ENCODE results near the gene MAMSTR.
"Not testable (repeated sequence)": the region's sequence is repeated elsewhere in the genome, so short reads cannot be mapped to it uniquely, and the experiment has no call there.

DNA sequence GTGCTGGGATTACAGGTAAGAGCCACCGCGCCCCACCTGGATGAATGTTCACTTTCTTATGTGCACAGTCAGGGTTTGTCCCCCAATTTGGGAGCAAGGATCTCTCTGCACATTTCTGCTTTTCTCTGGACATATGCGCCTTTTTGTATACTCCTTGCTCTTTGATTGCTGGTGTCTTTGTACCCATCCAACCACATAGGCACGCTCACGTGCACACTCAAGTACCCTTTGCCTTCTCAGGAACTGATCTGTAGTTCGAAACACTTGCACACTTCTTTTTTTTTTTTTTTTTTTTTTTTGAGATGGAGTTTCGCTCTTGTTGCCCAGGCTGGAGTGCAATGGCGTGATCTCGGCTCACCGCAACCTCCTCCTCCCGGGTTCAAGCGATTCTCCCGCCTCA is 1.4 kb downstream of the MAMSTR start:
- TF ChIP-seq, protein P1, sequence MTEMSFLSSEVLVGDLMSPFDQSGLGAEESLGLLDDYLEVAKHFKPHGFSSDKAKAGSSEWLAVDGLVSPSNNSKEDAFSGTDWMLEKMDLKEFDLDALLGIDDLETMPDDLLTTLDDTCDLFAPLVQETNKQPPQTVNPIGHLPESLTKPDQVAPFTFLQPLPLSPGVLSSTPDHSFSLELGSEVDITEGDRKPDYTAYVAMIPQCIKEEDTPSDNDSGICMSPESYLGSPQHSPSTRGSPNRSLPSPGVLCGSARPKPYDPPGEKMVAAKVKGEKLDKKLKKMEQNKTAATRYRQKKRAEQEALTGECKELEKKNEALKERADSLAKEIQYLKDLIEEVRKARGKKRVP (CRISPR knock-in tag; IDR thresholded peaks at IDR 0.05) = not testable (repeated sequence)
- TF ChIP-seq POLR2AphosphoS5 (IDR thresholded peaks at IDR 0.05; ENCODE audit: control insufficient read depth, insufficient read depth, low read depth, low read length); SMC3 (conservative IDR thresholded peaks at IDR 0.05; ENCODE audit: insufficient read depth, low read depth, low read length); NFE2 (IDR thresholded peaks at IDR 0.05; ENCODE audit: low read depth); POLR3A (IDR thresholded peaks at IDR 0.05; ENCODE audit: borderline replicate concordance, extremely low read depth, insufficient read depth, insufficient read length); RAD21 (CRISPR knock-in tag; conservative IDR thresholded peaks at IDR 0.05 in 1 of 2, IDR thresholded peaks at IDR 0.05 in 1 of 2); LARP7 (IDR thresholded peaks at IDR 0.05); HMG20A (CRISPR knock-in tag; conservative IDR thresholded peaks at IDR 0.05); TSC22D4 (tag; IDR thresholded peaks at IDR 0.05); PCBP2 (IDR thresholded peaks at IDR 0.05; ENCODE audit: low read depth, low read length, poor library complexity, severe bottlenecking): not testable (repeated sequence)
- TF ChIP-seq, protein P2, sequence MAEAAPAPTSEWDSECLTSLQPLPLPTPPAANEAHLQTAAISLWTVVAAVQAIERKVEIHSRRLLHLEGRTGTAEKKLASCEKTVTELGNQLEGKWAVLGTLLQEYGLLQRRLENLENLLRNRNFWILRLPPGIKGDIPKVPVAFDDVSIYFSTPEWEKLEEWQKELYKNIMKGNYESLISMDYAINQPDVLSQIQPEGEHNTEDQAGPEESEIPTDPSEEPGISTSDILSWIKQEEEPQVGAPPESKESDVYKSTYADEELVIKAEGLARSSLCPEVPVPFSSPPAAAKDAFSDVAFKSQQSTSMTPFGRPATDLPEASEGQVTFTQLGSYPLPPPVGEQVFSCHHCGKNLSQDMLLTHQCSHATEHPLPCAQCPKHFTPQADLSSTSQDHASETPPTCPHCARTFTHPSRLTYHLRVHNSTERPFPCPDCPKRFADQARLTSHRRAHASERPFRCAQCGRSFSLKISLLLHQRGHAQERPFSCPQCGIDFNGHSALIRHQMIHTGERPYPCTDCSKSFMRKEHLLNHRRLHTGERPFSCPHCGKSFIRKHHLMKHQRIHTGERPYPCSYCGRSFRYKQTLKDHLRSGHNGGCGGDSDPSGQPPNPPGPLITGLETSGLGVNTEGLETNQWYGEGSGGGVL (CRISPR knock-in tag; IDR thresholded peaks at IDR 0.05) = not testable (repeated sequence)
- TF ChIP-seq, protein P3, sequence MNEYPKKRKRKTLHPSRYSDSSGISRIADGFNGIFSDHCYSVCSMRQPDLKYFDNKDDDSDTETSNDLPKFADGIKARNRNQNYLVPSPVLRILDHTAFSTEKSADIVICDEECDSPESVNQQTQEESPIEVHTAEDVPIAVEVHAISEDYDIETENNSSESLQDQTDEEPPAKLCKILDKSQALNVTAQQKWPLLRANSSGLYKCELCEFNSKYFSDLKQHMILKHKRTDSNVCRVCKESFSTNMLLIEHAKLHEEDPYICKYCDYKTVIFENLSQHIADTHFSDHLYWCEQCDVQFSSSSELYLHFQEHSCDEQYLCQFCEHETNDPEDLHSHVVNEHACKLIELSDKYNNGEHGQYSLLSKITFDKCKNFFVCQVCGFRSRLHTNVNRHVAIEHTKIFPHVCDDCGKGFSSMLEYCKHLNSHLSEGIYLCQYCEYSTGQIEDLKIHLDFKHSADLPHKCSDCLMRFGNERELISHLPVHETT (CRISPR knock-in tag; conservative IDR thresholded peaks at IDR 0.05 in 1 of 2, IDR thresholded peaks at IDR 0.05 in 1 of 2) = not testable (repeated sequence)
- TF ChIP-seq, protein P4, sequence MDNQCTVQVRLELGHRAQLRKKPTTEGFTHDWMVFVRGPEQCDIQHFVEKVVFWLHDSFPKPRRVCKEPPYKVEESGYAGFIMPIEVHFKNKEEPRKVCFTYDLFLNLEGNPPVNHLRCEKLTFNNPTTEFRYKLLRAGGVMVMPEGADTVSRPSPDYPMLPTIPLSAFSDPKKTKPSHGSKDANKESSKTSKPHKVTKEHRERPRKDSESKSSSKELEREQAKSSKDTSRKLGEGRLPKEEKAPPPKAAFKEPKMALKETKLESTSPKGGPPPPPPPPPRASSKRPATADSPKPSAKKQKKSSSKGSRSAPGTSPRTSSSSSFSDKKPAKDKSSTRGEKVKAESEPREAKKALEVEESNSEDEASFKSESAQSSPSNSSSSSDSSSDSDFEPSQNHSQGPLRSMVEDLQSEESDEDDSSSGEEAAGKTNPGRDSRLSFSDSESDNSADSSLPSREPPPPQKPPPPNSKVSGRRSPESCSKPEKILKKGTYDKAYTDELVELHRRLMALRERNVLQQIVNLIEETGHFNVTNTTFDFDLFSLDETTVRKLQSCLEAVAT (IDR thresholded peaks at IDR 0.05) = not testable (repeated sequence)

Data from K562 (cell line).